Panc1 (cell line): Measurements from ENCODE around the gene TOR1AIP1. TPM values are rescaled to one million over a fixed set of nuclear protein-coding genes. Genes with fewer than 3 reads are reported as not detected.

ENCODE experiments used
- ATAC-seq: fragments of 200-7000 bp; cut with Tn5 transposase; 2 replicates; pipeline ENCODE4 v1.9.1; 2020; ENCODE audit warnings: mild to moderate bottlenecking, moderate library complexity
- BruUV-seq: library from RNA; stranded (reverse); fragments of 400-500 nt; replicated peaks from 2 replicates; lab custom pipeline; 2021; lab: Mats Ljungman, UMichigan
- CTCF ChIA-PET: fragments of 300-600 bp; sonication (Branson Sonifier 250); formaldehyde crosslinking; loops from one replicate; lab custom pipeline; 2022; ENCODE audit warnings: antibody characterized with exemption; lab: Charles Lee
- POLR2A ChIA-PET: fragments of 300-600 bp; sonication (Branson Sonifier 250); formaldehyde crosslinking; loops from one replicate; lab custom pipeline; 2022; ENCODE audit warnings: antibody characterized with exemption; lab: Charles Lee
- DNase-seq: peaks from one replicate; pipeline ENCODE4 v3.0.0-alpha.2; 2010; ENCODE audit warnings: low read depth, low spot score
- H3K27ac ChIP-seq: 2 replicates; pipeline ENCODE4 v1.5.1; 2011; ENCODE audit warnings: mild to moderate bottlenecking, low read length, inconsistent platforms
- H3K27me3 ChIP-seq: fragments of 200-500 bp; sonication (Bioruptor generic); 2 replicates; pipeline ENCODE4 v1.6.0; 2014; ENCODE audit warnings: low read length, inconsistent platforms; ENCODE audit not compliant: control insufficient read depth, insufficient read depth
- H3K36me3 ChIP-seq: fragments of 200-500 bp; sonication (Bioruptor generic); 2 replicates; pipeline ENCODE4 v1.5.1; 2014; ENCODE audit warnings: inconsistent platforms, mild to moderate bottlenecking, low read length, moderate library complexity; ENCODE audit not compliant: control insufficient read depth, insufficient read depth
- H3K4me1 ChIP-seq: 2 replicates; pipeline ENCODE4 v1.5.1; 2011; ENCODE audit warnings: inconsistent platforms, mild to moderate bottlenecking, low read length, moderate library complexity; ENCODE audit not compliant: control insufficient read depth, insufficient read depth
- H3K4me3 ChIP-seq, 2 experiments: 2 replicates each; pipeline ENCODE4 v1.5.1; 2011 to 2012; ENCODE audit warnings: low read depth in 2 of 2, low read length in 2 of 2, mild to moderate bottlenecking in 2 of 2, inconsistent platforms in 1 of 2, moderate library complexity in 1 of 2
- H3K9me3 ChIP-seq: fragments of 200-500 bp; sonication (Bioruptor generic); 2 replicates; pipeline ENCODE4 v1.5.1; 2014; ENCODE audit warnings: low read depth, mild to moderate bottlenecking, inconsistent platforms, low read length, moderate library complexity; ENCODE audit not compliant: control insufficient read depth, insufficient read depth
- POLR2AphosphoS5 ChIP-seq: IDR thresholded peaks from 2 replicates; pipeline ENCODE4 v1.6.1; 2012; ENCODE audit warnings: mild to moderate bottlenecking, low read depth, low read length, moderate library complexity
- REST ChIP-seq, 2 experiments: IDR thresholded peaks; 2 replicates each; pipeline ENCODE4 v1.6.1; 2011 to 2012; ENCODE audit warnings: low read depth in 2 of 2, control low read depth in 1 of 2, low read length in 1 of 2, mild to moderate bottlenecking in 1 of 2, moderate library complexity in 1 of 2; ENCODE audit not compliant: insufficient read depth in 1 of 2
- SIN3A ChIP-seq: IDR thresholded peaks from 2 replicates; pipeline ENCODE4 v1.6.1; 2012; ENCODE audit warnings: low read depth, mild to moderate bottlenecking, low read length, moderate library complexity, borderline replicate concordance; ENCODE audit not compliant: insufficient read depth
- TCF7L2 ChIP-seq: IDR thresholded peaks from 2 replicates; pipeline ENCODE4 v1.6.1; 2011; ENCODE audit warnings: mild to moderate bottlenecking, low read depth, low read length, inconsistent platforms
- in situ Hi-C: cut with HindIII; loops from 2 replicates; pipeline ENCODE4 v1.10.0; 2016; ENCODE audit warnings: low sequenced_read_pairs, low pct_unique_long_range_greater_than_20kb
- intact Hi-C: fragments of 100-400 bp; cut with micrococcal nuclease; formaldehyde crosslinking; loops from one replicate; pipeline ENCODE4 v1.10.0; 2022; ENCODE audit not compliant: unreplicated experiment
- total RNA-seq: library from RNA; stranded (reverse); gene quantifications from one replicate; pipeline ENCODE4 v1.2.1, GENCODE V29; 2021; ENCODE audit not compliant: unreplicated experiment
- TF ChIP-seq, protein P1 (sequence below): fragments of 450-650 bp; IDR thresholded peaks from 2 replicates; pipeline ENCODE4 v1.5.1; 2017; ENCODE audit warnings: mild to moderate bottlenecking

The TOR1AIP1 gene
- total RNA-seq, 1 experiment from 2014 or later, result 62.0 TPM

- POLR2A ChIA-PET, result no interaction called here
- Histone ChIP-seq H3K36me3 (peaks cover 38% of the 10 kb centered on the region), H3K9me3 (no peaks in the 10 kb centered on the region), H3K4me1 (no peaks in the 10 kb centered on the region; the same call in 1 of the 2 replicates), H3K27ac (no peak overlapping the region), H3K27me3 (no peaks in the 10 kb centered on the region), H3K4me3 (no peak overlapping the region)
- in situ Hi-C loops (no loop called here), intact Hi-C loops (no loop called here)
- no peak for ATAC-seq
- BruUV-seq, result no TSS peak
- CTCF ChIA-PET, result no interaction called here
- no peak for DNase-seq
- TF ChIP-seq TCF7L2 (no peak), REST (IDR thresholded peaks at IDR 0.05; ENCODE audit: insufficient read depth in 1 of 2, low read depth in 2 of 2, low read length in 1 of 2) (no peak), SIN3A (no peak), POLR2AphosphoS5 (no peak)
- TF ChIP-seq, protein P1, sequence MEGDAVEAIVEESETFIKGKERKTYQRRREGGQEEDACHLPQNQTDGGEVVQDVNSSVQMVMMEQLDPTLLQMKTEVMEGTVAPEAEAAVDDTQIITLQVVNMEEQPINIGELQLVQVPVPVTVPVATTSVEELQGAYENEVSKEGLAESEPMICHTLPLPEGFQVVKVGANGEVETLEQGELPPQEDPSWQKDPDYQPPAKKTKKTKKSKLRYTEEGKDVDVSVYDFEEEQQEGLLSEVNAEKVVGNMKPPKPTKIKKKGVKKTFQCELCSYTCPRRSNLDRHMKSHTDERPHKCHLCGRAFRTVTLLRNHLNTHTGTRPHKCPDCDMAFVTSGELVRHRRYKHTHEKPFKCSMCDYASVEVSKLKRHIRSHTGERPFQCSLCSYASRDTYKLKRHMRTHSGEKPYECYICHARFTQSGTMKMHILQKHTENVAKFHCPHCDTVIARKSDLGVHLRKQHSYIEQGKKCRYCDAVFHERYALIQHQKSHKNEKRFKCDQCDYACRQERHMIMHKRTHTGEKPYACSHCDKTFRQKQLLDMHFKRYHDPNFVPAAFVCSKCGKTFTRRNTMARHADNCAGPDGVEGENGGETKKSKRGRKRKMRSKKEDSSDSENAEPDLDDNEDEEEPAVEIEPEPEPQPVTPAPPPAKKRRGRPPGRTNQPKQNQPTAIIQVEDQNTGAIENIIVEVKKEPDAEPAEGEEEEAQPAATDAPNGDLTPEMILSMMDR, result no peak
Measured at GRCh38 chr1:179889589-179889988, 7.5 kb downstream of the TOR1AIP1 start.

DNA sequence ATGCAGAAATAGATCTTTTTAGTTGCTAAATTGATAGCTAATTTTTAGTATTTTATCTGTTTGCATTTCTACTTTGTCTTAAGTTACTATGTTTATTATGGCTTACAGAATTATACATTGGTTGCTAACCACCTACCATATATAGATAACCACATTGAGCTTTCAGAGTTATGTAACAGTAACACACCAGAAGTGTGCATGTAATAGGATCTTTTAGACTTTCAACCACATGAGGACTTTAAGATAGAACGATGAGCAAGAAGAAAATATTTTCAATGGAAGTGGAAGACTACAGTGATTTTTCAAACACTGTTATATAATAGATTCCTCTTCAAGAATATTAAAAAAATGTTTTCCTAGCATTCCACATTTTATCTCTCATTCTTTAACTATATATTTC, 28.8 kb downstream of the TOR1AIP1 start:
- POLR2A ChIA-PET, result no interaction called here
- in situ Hi-C loops (no loop called here), intact Hi-C loops (no loop called here)
- Histone ChIP-seq H3K27ac (no peak overlapping the region), H3K4me1 (no peaks in the 10 kb centered on the region), H3K4me3 (no peak overlapping the region), H3K36me3 (peaks cover 21% of the 10 kb centered on the region), H3K9me3 (no peaks in the 10 kb centered on the region), H3K27me3 (no peaks in the 10 kb centered on the region)
- CTCF ChIA-PET, result no interaction called here
- BruUV-seq, result no TSS peak
- TF ChIP-seq, protein P1, result no peak
- TF ChIP-seq TCF7L2, result no peak
- TF ChIP-seq POLR2AphosphoS5, result no peak
- TF ChIP-seq SIN3A, result no peak
- TF ChIP-seq REST (IDR thresholded peaks at IDR 0.05; ENCODE audit: insufficient read depth in 1 of 2, low read depth in 2 of 2, low read length in 1 of 2), result no peak
- ATAC-seq (no peak), DNase-seq (no peak)
